ENCODE results near the gene ARL15. TPM values are rescaled to one million over a fixed set of nuclear protein-coding genes. Genes with fewer than 3 reads are reported as not detected.

Gene ARL15
- total and polyA plus RNA-seq, 2 donors = 23.1 to 26.4 TPM

DNA sequence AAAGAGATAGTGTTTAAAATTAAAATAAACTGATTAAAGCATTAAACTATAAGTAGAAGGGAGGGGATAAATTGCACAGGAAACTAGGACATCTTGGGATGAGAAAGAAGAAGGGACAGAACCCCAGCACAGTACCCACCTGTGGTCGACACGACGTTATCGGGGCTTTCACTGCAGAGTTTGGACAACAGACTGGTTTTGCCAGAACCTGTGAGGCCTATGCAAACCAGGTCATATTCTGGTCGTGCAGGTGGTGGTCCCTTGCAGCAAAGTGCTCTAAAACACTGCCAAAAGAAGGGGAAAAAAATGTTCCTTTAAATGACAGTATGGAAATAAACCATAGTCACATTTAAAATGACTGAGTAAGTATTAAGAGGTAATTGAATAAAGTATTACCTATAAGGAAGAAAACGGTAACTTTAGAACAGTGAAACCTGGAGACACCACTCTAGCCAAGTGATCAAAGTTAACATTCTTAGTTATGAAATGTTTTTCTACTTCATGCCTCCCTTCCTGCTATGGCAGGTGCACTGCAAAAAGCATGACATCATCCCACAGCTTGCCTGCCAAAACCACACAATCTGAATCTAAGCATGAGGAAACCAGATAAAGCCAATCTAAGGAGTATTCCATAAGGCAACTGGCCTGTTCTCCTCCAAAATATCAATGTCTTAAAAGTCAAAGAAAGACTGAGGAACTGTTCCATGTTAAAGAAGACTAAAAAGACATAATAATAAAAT is 138.6 kb downstream of the ARL15 start:
- WGBS = 90% methylated on average over 6 of the region's 6 CpGs
- peak; percentile 24 to 79 (median 40) for DNase-seq (ENCODE audit: low read depth in 6 of 9, low spot score in 9 of 9)
- Histone ChIP-seq H3K36me3 (ENCODE audit: control insufficient read depth in 2 of 2, insufficient read depth in 2 of 2, low read length in 1 of 2) (no peaks in the 10 kb centered on the region), H3K4me1 (ENCODE audit: control insufficient read depth in 2 of 2, insufficient read depth in 2 of 2, low read length in 2 of 2) (peaks cover 3 to 15% of the 10 kb centered on the region in 2 donors), H3K9me3 (ENCODE audit: control insufficient read depth in 2 of 2, insufficient read depth in 1 of 2, low read length in 1 of 2) (no peaks in the 10 kb centered on the region), H3K27me3 (ENCODE audit: control insufficient read depth in 2 of 2, insufficient read depth in 1 of 2, low read length in 1 of 2) (no peaks in the 10 kb centered on the region), H3K4me3 (ENCODE audit: low read length in 2 of 2) (no peak overlapping the region), H3K27ac (ENCODE audit: low read depth in 1 of 2, low read length in 1 of 2) (peak overlapping the region in 1 of 2 donors; percentile 77)

DNA sequence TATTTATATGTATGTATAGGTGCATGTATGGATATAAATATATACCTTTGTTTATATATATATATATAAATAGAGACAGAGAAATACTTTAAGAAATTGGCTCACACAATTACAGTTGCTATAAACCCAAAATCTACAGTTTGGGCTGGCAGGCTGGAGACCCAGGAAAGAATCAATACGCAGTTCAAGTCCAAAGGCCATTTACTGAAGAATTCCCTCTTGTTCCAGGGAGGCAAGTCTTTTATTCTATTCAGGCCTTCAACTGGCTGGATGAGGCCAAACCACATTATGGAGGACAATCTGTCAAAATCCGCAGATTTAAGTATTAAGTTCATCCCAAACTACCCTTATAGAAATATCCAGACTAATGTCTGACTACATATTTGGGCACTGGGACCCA is 144.7 kb downstream of the ARL15 start:
- Histone ChIP-seq H3K9me3 (ENCODE audit: control insufficient read depth in 2 of 2, insufficient read depth in 1 of 2, low read length in 1 of 2) (no peaks in the 10 kb centered on the region), H3K36me3 (ENCODE audit: control insufficient read depth in 2 of 2, insufficient read depth in 2 of 2, low read length in 1 of 2) (peaks cover 0 to 3% of the 10 kb centered on the region in 2 donors), H3K4me1 (ENCODE audit: control insufficient read depth in 2 of 2, insufficient read depth in 2 of 2, low read length in 2 of 2) (peaks cover 0 to 3% of the 10 kb centered on the region in 2 donors), H3K27me3 (ENCODE audit: control insufficient read depth in 2 of 2, insufficient read depth in 1 of 2, low read length in 1 of 2) (no peaks in the 10 kb centered on the region), H3K4me3 (ENCODE audit: low read length in 2 of 2) (no peak overlapping the region), H3K27ac (ENCODE audit: low read depth in 1 of 2, low read length in 1 of 2) (no peak overlapping the region)
- no peak for DNase-seq (ENCODE audit: low read depth in 6 of 9, low spot score in 9 of 9)
- WGBS = 77% methylated on average over 2 of the region's 2 CpGs

DNA sequence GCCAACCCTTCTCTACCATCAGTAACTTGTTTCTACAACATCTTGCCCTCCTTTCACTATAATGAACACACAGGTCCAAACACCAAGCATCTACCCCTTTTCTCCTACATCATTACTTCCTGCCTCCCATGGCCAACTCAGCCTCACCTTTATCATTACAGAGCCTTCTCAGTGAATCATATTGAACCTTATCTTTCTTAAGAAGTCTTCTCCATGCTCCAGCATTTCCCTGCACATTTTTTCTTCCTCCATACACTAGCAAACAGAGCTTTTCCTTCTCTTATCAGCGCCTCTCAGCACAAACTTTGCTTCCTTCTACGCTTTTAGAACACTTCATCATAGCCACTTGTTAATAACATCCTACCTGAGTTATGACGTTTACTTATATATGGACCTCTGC is 148.2 kb downstream of the ARL15 start:
- 99% methylated on average over 3 of the region's 3 CpGs for WGBS
- H3K9me3 ChIP-seq (ENCODE audit: control insufficient read depth in 2 of 2, insufficient read depth in 1 of 2, low read length in 1 of 2) = no peaks in the 10 kb centered on the region

DNA sequence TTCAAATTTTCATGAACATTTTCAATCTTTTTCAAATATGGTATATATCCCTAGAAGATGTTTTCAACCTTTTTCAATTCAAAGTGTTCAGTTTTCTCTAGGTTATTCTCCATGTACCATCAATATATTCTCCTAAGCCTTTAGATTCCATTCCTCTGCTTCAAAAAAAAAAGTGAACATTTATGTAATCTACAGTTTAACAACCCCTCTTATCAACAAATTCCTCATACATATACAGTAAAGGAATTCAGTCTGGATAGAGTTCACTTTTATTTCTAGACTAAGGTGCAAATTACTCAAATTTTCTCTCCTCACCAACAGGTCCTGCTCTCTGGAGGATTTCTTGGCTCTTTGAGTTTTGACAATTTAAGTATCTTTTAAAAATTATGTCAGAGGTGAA is 150.0 kb downstream of the ARL15 start:
- Histone ChIP-seq H3K36me3 (ENCODE audit: control insufficient read depth in 2 of 2, insufficient read depth in 2 of 2, low read length in 1 of 2) (no peaks in the 10 kb centered on the region), H3K27me3 (ENCODE audit: control insufficient read depth in 2 of 2, insufficient read depth in 1 of 2, low read length in 1 of 2) (no peaks in the 10 kb centered on the region), H3K27ac (ENCODE audit: low read depth in 1 of 2, low read length in 1 of 2) (no peak overlapping the region), H3K9me3 (ENCODE audit: control insufficient read depth in 2 of 2, insufficient read depth in 1 of 2, low read length in 1 of 2) (no peaks in the 10 kb centered on the region), H3K4me3 (ENCODE audit: low read length in 2 of 2) (no peak overlapping the region), H3K4me1 (ENCODE audit: control insufficient read depth in 2 of 2, insufficient read depth in 2 of 2, low read length in 2 of 2) (no peaks in the 10 kb centered on the region)
- no peak for DNase-seq (ENCODE audit: low read depth in 6 of 9, low spot score in 9 of 9)

More for the DNA sequence above, 148.2 kb downstream of the ARL15 start:
- Histone ChIP-seq H3K27ac (ENCODE audit: low read depth in 1 of 2, low read length in 1 of 2) (no peak overlapping the region), H3K27me3 (ENCODE audit: control insufficient read depth in 2 of 2, insufficient read depth in 1 of 2, low read length in 1 of 2) (no peaks in the 10 kb centered on the region), H3K4me1 (ENCODE audit: control insufficient read depth in 2 of 2, insufficient read depth in 2 of 2, low read length in 2 of 2) (no peaks in the 10 kb centered on the region), H3K4me3 (ENCODE audit: low read length in 2 of 2) (no peak overlapping the region), H3K36me3 (ENCODE audit: control insufficient read depth in 2 of 2, insufficient read depth in 2 of 2, low read length in 1 of 2) (peaks cover 0 to 3% of the 10 kb centered on the region in 2 donors)
- no peak for DNase-seq (ENCODE audit: low read depth in 6 of 9, low spot score in 9 of 9)

DNA sequence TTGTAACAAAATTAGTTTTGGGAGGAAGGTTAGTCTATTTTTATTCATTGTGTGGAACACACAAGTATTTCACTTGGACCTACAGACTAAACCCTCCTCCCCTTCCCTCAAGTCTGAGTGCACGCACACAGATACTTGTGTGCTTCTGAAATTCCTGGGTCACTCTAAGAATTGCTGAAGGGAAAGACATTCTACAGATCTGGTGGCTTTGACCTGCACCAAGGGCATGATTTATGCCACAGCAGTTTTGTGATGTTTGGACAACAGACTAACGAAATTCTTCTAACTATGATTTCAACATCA is 150.5 kb downstream of the ARL15 start:
- 94% methylated on average over 2 of the region's 2 CpGs for WGBS
- Histone ChIP-seq H3K4me1 (ENCODE audit: control insufficient read depth in 2 of 2, insufficient read depth in 2 of 2, low read length in 2 of 2) (no peaks in the 10 kb centered on the region), H3K4me3 (ENCODE audit: low read length in 2 of 2) (no peak overlapping the region), H3K27me3 (ENCODE audit: control insufficient read depth in 2 of 2, insufficient read depth in 1 of 2, low read length in 1 of 2) (no peaks in the 10 kb centered on the region), H3K36me3 (ENCODE audit: control insufficient read depth in 2 of 2, insufficient read depth in 2 of 2, low read length in 1 of 2) (no peaks in the 10 kb centered on the region), H3K9me3 (ENCODE audit: control insufficient read depth in 2 of 2, insufficient read depth in 1 of 2, low read length in 1 of 2) (no peaks in the 10 kb centered on the region), H3K27ac (ENCODE audit: low read depth in 1 of 2, low read length in 1 of 2) (no peak overlapping the region)
- no peak for DNase-seq (ENCODE audit: low read depth in 6 of 9, low spot score in 9 of 9)

DNA sequence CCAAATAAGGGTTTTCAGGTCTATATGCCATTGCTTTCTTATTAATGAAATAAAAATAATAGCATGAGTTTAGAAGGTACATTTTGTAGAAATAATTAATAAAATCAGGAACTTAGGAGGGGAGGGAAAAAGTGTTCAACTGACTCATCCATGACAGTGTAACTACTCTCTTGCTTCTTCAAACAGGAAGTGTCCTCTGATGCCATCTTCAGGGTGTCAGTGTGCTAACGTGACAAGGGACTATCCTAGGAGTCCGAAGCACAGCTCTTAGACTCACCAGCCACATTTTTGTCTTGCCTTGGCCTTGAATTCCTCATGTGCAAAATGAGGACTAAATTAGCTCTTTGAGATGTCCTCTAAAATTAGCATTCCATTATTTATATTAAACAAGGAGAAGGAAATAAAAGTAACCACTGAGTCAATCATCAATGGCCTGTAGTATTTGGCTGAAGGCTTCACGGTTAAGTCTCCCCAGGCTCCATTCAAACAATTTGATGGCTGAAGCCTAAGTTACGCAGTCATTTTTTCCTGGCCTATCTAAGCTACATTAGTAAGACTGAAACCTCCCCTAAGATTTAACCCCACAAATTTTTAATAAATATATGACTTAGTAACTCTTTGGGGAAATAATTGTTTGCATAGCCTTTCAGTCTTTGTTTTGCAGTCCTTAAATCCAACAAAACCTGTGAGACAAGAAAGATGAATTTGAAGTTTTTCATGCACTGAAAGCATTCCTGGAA is 151.1 kb downstream of the ARL15 start:
- no peaks in the 10 kb centered on the region for H3K36me3 ChIP-seq (ENCODE audit: control insufficient read depth in 2 of 2, insufficient read depth in 2 of 2, low read length in 1 of 2)
- H3K4me3 ChIP-seq (ENCODE audit: low read length in 2 of 2) = no peak overlapping the region
- no peak for DNase-seq (ENCODE audit: low read depth in 6 of 9, low spot score in 9 of 9)
- no peaks in the 10 kb centered on the region for H3K9me3 ChIP-seq (ENCODE audit: control insufficient read depth in 2 of 2, insufficient read depth in 1 of 2, low read length in 1 of 2)
- 88% methylated on average over 4 of the region's 4 CpGs for WGBS
- no peaks in the 10 kb centered on the region for H3K27me3 ChIP-seq (ENCODE audit: control insufficient read depth in 2 of 2, insufficient read depth in 1 of 2, low read length in 1 of 2)
- no peaks in the 10 kb centered on the region for H3K4me1 ChIP-seq (ENCODE audit: control insufficient read depth in 2 of 2, insufficient read depth in 2 of 2, low read length in 2 of 2)
- H3K27ac ChIP-seq (ENCODE audit: low read depth in 1 of 2, low read length in 1 of 2) = no peak overlapping the region

DNA sequence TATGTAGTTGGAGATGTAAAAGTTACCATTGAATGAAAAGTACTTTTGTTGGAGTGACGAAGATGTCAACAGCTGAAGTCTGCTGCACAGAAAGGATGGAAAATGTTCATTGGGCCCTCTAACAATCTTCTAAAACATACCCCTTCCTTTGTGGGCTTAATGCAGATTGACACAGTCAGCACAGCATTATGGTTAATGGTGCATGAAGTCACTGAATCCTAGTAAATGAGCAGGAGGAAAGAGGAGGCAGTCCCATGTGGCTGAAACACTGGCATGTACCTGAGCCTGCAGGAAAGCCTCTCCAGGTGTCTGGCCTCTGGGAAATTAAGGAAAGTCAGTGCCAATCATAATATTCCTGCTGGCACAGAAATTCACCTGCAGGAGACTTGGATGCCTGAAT is 153.8 kb downstream of the ARL15 start:
- Histone ChIP-seq H3K27me3 (ENCODE audit: control insufficient read depth in 2 of 2, insufficient read depth in 1 of 2, low read length in 1 of 2) (no peaks in the 10 kb centered on the region), H3K36me3 (ENCODE audit: control insufficient read depth in 2 of 2, insufficient read depth in 2 of 2, low read length in 1 of 2) (no peaks in the 10 kb centered on the region), H3K4me1 (ENCODE audit: control insufficient read depth in 2 of 2, insufficient read depth in 2 of 2, low read length in 2 of 2) (no peaks in the 10 kb centered on the region), H3K27ac (ENCODE audit: low read depth in 1 of 2, low read length in 1 of 2) (no peak overlapping the region), H3K4me3 (ENCODE audit: low read length in 2 of 2) (no peak overlapping the region), H3K9me3 (ENCODE audit: control insufficient read depth in 2 of 2, insufficient read depth in 1 of 2, low read length in 1 of 2) (no peaks in the 10 kb centered on the region)
- WGBS = 98% methylated on average over 1 of the region's 1 CpG
- DNase-seq (ENCODE audit: low read depth in 6 of 9, low spot score in 9 of 9) = no peak

DNA sequence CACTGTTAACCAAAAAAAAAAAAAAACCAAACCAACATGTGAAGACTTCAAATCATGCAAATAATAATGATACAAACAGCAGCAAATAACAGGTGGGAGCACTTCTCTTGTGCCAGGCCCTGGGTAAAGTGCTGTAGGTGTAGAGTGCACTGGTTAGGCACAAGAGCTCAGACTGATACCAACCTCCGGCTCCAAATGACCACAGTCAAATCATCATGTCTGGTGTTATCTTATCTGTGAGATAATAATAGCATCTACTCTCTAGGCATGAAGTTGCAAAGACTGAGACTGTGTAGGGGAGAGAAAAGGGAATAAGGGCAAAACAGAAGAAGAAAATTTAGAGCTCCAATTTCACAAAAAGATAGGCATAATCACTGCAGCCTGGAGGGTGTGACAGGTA is 159.5 kb downstream of the ARL15 start:
- Histone ChIP-seq H3K4me3 (ENCODE audit: low read length in 2 of 2) (no peak overlapping the region), H3K27me3 (ENCODE audit: control insufficient read depth in 2 of 2, insufficient read depth in 1 of 2, low read length in 1 of 2) (no peaks in the 10 kb centered on the region), H3K9me3 (ENCODE audit: control insufficient read depth in 2 of 2, insufficient read depth in 1 of 2, low read length in 1 of 2) (no peaks in the 10 kb centered on the region), H3K4me1 (ENCODE audit: control insufficient read depth in 2 of 2, insufficient read depth in 2 of 2, low read length in 2 of 2) (no peaks in the 10 kb centered on the region), H3K27ac (ENCODE audit: low read depth in 1 of 2, low read length in 1 of 2) (no peak overlapping the region), H3K36me3 (ENCODE audit: control insufficient read depth in 2 of 2, insufficient read depth in 2 of 2, low read length in 1 of 2) (no peaks in the 10 kb centered on the region)
- WGBS = 95% methylated on average over 1 of the region's 1 CpG
- DNase-seq (ENCODE audit: low read depth in 6 of 9, low spot score in 9 of 9) = no peak

DNA sequence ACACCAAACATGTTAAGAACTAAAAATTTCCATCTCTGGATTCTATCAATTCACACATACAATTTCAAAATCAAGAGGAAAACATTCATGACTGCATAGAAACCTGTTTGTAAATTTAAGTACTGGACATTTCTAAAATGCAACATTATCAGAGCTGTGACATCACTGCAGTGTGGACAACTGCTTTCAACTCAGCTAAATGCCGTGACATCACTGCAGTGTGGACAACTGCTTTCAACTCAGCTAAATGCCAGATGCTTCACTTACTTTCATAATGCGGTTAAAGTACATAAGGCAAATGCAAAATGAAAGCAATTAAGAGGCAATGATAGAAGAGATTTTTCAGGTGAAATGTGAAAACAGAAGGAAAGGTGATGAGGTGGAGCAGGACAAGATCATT is 161.5 kb downstream of the ARL15 start:
- Histone ChIP-seq H3K27ac (ENCODE audit: low read depth in 1 of 2, low read length in 1 of 2) (no peak overlapping the region), H3K36me3 (ENCODE audit: control insufficient read depth in 2 of 2, insufficient read depth in 2 of 2, low read length in 1 of 2) (no peaks in the 10 kb centered on the region), H3K27me3 (ENCODE audit: control insufficient read depth in 2 of 2, insufficient read depth in 1 of 2, low read length in 1 of 2) (no peaks in the 10 kb centered on the region), H3K4me3 (ENCODE audit: low read length in 2 of 2) (no peak overlapping the region), H3K4me1 (ENCODE audit: control insufficient read depth in 2 of 2, insufficient read depth in 2 of 2, low read length in 2 of 2) (no peaks in the 10 kb centered on the region), H3K9me3 (ENCODE audit: control insufficient read depth in 2 of 2, insufficient read depth in 1 of 2, low read length in 1 of 2) (no peaks in the 10 kb centered on the region)
- no peak for DNase-seq (ENCODE audit: low read depth in 6 of 9, low spot score in 9 of 9)
- WGBS = 91% methylated on average over 2 of the region's 2 CpGs

Measured in thymus (tissue), 11 donors.